CD4-positive, alpha-beta T cell treated with Interferon gamma for 1 hour (primary cell): Measurements from ENCODE around the gene CEP164.
"Not testable (repeated sequence)": the region's sequence is repeated elsewhere in the genome, so short reads cannot be mapped to it uniquely, and the experiment has no call there.

Experiments used
- DNase-seq: peaks from one replicate; pipeline ENCODE4 v3.0.0-alpha.2; 2020

CEP164 gene

DNA sequence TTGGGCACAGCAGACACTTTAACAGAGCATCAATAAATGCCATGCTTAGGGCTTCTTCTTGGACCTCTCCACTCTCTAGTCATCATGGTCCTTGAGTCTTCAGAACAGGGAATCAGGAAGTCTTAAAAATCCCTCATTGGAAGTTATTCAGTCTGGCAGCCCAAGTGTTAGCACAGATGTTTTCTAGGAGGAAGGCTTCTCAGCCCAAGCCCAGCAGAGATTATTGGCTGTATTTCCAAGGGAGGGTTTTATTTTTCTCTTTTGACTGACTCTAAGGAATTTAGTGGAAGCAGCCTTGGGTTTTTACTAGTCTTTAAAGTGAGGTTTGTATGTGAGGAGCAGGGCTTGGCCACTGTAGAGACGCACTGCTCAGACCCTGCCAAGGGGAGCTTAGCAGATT is 41.9 kb downstream of the CEP164 start:
- DNase-seq: no peak

GRCh38 chr11:117371453-117371852 is 43.8 kb downstream of the CEP164 start:
- DNase-seq: no peak

GRCh38 chr11:117374316-117375055 is 46.8 kb downstream of the CEP164 start:
- no peak for DNase-seq

DNA sequence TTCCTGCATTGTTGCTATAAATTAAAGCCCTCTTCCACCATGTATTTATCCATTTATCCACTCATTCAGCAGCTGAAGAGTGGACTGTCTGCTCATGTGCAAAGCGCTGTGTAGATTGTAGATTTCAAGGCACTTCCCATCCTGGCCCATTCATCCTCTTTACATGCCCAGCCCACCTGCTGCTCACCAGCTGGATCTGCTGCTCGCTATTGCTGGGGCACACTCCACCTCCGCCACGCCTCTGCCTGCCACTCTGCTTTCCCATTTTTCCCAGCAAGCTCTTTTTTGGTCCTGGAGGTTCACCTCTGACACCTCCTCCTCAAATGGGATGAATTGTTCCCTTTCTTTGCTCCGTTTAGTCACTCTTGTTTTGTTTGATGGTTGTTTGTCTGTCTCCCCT is 48.3 kb downstream of the CEP164 start:
- DNase-seq: no peak

GRCh38 chr11:117376517-117376916 is 48.9 kb downstream of the CEP164 start:
- no peak for DNase-seq

- no peak for DNase-seq
Observed at GRCh38 chr11:117378976-117379865, 51.6 kb downstream of the CEP164 start.

DNA sequence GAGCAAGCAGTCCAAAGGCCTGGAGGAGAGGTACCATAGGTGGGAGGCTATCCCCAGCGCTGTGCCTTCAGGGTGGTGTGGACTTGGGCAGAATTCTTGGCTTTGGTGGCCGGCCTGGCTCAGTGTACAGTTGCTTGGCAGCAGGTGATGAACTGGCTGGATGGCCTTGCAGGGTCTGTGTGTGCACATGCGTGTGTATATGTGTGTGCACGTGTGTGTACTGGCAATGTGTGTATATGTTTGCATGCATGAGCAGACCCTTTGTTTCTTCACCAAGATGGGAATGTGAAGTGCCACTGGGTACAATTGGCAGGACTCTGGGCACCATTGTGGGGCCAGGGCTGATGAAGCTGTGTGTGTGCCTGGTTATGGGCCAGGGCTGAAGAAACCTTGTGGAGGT is 53.0 kb downstream of the CEP164 start:
- DNase-seq: no peak

DNA sequence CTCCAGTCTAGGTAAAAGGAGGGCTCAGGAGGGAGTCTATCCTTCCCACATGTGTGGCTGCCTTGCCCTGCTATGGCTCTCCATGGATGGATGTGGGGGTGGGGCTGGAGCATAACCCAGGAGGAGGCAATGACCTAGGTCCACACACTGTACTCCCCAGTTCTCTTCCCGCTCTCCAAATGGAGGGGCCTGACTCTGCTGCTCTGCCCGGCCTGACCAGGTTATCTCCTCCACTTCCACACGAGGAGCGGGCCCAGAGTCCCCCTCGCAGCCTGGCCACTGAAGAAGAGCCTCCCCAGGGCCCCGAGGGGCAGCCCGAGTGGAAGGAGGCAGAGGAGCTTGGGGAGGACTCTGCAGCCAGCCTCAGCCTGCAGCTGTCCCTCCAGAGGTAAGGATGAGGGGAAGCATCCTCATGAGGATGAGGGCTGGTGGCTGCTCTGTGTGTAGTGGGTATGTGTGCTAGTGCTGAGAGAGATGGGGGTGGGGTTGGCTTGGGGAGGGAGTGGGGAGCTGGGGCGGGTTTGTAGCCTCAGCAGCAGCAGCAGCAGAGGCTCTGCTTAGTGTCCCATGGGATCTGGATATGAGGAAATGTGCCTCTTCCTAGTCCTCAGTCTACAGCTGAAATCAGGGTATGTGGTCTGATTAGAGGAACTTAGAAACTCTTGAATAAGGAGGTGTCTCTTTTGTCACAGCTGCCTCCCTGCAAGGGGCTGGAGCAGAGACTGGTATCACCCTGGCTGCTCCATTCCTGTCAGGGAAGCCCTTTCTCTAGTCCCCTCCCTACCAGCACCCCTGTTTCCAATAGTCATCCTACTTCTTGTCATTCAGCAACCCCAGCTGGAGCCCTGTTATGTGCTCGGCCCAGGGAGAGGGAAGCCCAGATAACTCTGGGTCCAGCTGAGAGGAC is 54.1 kb downstream of the CEP164 start:
- no peak for DNase-seq

GRCh38 chr11:117382746-117383145 is 55.1 kb downstream of the CEP164 start:
- no peak for DNase-seq

DNA sequence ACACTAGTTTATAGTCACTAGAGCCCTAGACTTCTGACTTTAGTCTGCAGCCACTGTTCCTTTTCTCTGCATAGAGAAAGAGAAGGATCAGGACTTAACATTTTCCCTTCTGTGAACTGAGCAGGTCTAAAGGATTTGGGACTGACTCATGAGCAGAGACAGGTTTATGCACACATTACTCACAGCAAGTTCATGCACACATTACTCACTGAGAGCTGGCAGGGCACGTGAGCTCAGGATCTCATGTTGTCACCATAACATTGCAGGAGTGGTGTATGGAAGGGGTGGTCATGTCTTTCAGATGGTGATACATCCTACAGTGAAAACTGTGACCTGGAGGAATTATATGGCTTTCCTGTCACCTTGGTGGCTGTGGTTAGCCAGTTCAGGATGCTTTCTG is 56.4 kb downstream of the CEP164 start:
- no peak for DNase-seq

DNA sequence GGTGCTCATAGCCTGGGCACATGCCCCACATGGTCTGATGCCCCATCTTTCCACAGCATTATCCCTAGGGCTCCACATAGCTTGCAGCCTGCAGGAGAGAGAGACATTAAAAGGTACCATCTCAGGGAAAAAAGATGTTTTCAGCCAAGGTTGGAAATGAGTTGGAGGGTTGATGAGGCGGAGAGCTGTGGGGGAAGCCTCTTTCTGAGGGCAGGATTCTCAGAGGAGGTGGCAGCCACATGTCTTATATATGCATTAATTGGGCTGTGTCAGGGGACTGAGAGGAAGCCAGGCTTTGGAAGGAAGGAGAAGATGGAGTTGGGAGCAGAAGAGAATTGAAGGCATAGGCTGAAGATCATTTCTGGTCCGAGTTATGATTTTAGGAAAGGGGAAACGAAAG is 57.8 kb downstream of the CEP164 start:
- no peak for DNase-seq

DNA sequence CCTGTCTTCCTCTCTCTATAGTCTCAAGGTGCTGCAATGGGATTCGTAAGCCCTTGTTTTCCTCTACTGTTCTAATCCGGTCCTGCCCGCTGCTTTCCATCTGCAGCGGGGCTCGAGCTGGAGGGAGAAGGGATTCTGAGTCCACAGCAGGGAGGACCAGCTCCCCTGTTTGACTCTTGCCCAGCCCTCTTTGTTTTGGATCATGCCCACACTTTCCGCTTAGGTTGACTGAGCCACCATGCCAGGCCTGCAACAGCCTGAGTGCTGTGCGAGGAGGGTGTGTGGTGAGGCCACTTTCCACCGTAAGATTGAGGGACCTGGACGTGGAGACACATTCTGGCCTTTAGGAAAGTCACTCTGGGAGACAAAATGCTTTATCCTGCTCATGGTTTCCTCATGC is 58.3 kb downstream of the CEP164 start:
- DNase-seq: no peak

- DNase-seq: no peak
Observed at GRCh38 chr11:117387992-117388755, 60.5 kb downstream of the CEP164 start.

GRCh38 chr11:117390743-117391142 is 63.1 kb downstream of the CEP164 start:
- DNase-seq: no peak

- DNase-seq: no peak
Observed at GRCh38 chr11:117391181-117391580, 63.5 kb downstream of the CEP164 start.

DNA sequence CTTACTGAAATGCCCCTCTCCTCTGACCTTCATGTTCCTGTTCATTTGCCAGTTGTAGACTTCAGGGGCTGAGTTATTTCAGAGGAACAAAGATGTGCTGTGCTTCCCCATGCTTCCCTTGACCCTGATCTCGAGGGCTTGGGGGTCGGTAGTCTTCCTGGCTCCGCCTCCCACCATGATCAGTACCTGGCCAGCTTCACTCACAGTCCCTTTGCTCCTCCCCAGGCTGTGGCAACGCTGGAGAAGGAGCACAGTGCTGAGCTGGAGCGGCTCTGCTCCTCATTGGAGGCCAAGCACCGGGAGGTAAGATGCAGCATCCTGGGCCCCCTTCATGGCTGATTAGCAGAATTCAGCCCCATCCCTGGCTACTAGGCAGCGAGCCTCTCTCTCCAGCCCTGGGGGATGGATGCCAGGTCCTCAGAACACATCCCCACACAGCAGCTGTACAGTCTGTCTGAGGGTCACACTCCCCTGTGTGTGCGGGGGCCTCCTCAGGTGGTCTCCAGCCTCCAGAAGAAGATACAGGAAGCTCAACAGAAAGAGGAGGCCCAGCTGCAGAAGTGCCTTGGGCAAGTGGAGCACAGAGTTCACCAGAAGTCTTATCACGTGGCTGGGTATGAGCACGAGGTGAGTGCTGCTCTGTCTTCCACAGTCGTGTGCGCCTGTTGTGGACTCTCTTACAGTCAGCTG is 64.5 kb downstream of the CEP164 start:
- no peak for DNase-seq

DNA sequence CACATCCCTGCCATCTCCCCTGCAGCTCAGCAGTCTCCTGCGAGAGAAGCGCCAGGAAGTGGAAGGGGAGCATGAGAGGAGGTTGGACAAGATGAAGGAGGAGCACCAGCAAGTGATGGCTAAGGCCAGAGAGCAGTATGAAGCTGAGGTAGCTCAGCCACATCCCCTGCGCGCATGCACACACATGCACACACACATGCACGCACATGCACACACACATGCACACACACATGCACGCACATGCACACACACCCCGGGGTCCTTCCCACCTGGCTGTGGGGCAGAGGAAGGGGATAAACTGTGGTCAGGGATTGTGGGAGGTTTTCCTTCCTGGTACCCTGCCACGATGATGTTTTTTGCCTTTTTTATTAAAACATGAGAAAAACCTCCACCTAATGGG is 65.3 kb downstream of the CEP164 start:
- no peak for DNase-seq

DNA sequence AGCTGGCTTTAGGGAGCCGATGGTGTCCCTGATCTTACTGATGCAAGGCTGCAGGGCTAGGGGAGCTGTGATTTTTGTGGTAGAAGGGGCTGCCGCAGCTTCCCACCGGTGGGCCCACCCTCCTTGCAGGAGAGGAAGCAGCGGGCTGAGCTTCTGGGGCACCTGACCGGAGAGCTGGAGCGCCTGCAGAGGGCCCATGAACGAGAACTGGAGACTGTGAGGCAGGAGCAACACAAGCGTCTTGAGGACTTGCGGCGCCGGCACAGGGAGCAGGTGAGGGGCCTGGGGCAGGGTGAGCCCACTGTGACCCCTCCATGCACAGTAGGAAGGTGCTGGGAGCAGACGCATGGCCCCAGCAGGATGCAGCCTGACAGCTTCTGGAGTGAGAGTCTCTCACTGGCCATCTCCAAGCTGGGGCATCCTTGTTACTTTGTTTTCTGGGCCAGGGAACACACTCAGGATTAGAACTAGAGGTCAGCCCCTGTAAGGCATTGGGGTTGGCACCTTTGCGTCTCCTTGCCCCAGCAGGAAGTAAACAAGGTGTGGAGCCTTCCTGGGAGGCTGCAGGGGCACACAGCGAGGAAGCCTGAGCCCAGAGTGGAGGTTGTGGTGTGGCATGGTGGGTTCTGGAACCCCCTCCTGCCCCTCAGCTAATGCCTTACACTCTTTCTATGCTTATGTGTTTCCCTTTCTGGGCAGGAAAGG is 66.7 kb downstream of the CEP164 start:
- DNase-seq: no peak

DNA sequence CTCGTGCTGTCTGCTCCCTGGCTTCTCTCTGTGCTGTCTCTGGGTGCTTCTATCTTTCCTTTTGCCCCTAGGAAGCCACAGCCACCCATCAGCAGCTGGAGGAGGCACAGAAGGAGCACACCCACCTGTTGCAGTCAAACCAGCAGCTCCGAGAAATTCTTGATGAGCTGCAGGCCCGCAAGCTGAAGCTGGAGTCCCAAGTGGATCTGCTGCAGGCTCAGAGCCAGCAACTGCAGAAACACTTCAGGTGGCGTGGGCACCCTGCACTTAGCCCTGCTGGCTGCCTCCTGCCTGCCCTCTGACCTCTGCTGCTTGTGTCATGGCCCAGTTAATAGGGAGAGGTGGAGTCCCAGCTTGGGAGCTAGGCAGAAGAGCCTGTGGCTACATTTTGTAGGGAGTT is 67.8 kb downstream of the CEP164 start:
- no peak for DNase-seq

DNA sequence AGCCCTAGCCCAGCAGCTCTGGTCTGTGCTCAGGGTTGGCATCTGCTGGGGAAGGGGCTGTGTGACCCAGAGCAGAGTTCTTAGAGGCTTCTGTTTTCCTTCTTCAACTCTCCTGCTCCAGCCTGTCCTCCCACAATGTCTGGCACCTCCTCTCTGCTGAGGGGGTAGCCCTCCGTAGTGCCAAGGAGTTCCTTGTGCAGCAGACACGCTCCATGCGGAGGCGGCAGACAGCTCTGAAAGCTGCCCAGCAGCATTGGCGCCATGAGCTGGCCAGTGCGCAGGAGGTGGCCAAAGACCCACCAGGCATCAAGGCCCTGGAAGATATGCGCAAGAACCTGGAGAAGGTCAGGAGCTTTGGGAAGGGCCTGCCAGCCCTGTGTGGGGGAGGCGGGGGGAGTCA is 69.3 kb downstream of the CEP164 start:
- DNase-seq: no peak

DNA sequence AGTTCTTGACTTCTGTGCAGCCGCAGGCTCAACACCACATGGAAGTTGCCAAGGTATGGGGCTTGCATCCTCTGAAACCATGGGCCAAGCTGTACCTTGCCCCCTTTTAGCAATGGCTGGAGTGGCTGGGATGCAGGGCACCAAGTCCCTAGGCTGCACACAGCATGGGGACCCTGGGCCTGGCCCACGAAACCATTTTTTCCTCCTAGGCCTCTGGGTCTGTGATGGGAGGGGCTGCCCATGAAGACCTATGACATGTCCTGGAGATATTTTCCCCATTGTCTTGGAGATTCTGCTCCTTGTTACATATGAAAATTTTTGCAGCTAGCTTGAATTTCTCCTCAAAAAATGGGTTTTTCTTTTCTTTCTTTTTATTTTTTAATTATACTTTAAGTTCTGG is 71.0 kb downstream of the CEP164 start:
- DNase-seq: not testable (repeated sequence)
